Measurements from ENCODE around the gene ZBTB49. TPM values are rescaled to one million over a fixed set of nuclear protein-coding genes. Genes with fewer than 3 reads are reported as not detected.
A peak's percentile ranks its signal among the peaks of the same experiment; 100 is the strongest.
"Not testable (repeated sequence)": the region's sequence is repeated elsewhere in the genome, so short reads cannot be mapped to it uniquely, and the experiment has no call there.

ZBTB49 gene, protein sequence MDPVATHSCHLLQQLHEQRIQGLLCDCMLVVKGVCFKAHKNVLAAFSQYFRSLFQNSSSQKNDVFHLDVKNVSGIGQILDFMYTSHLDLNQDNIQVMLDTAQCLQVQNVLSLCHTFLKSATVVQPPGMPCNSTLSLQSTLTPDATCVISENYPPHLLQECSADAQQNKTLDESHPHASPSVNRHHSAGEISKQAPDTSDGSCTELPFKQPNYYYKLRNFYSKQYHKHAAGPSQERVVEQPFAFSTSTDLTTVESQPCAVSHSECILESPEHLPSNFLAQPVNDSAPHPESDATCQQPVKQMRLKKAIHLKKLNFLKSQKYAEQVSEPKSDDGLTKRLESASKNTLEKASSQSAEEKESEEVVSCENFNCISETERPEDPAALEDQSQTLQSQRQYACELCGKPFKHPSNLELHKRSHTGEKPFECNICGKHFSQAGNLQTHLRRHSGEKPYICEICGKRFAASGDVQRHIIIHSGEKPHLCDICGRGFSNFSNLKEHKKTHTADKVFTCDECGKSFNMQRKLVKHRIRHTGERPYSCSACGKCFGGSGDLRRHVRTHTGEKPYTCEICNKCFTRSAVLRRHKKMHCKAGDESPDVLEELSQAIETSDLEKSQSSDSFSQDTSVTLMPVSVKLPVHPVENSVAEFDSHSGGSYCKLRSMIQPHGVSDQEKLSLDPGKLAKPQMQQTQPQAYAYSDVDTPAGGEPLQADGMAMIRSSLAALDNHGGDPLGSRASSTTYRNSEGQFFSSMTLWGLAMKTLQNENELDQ
- 3.1 and 3.9 TPM in 2 replicates for total RNA-seq

DNA sequence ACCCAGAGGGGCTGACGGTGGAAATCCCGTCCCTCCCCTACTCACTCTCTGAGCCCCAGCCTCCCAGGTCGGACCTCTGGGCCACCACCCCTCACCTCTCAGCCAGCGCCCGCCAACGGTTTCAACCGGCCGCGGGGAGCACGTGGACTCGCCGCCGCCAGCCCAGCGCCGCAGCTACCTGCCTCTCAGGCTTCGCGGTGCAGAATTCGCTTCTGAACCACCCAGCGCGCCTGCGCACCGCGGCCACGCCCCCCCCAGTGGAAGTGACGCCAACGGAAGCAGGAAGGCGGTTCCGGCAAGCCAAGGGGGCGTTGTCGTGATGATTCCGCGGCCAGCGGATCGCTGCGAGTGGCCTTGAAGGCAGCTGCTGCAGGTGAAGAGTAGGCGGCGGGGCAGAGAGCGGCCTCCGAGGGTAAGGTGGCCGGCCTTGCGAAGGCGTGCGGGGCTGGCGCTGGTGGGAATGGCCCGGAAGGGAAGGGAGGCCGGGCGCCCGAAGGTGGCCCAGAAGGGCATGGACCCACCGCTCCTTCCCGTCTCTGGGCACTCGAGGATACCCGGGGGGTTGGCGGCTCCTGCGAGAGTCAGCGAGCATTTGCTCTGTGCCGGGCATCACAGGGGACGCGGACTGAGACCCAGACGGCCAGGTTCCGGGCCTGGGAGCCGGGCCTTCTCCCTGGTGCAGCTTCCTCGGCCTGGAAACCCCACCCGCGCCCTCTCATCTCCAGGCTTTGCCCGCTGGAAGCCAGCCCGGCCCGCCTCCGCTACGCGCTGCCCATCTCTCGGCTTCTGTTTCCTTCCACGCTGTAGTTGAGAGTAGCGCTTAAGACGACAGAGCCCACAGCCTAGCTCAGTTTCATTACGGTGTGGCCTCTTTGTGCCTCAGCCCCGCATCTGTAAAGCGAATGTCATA, at the start of gene ZBTB49, which contains the start of gene LYAR:
Gene ZBTB49, plus strand, starts transcription at position 311 of the 910 bp plus-strand sequence. CDS start 9,695 bp downstream, outside the sequence.
Gene LYAR, minus strand, starts transcription at position 214 of the 910 bp plus-strand sequence. CDS start 6,412 bp downstream, outside the sequence.
- no peak for FAIRE-seq
- H3K27me3 ChIP-seq (ENCODE audit: control insufficient read depth, insufficient read depth, low read length): no peaks in the 10 kb centered on the region
- peaks cover 7% of the 10 kb centered on the region for H3K36me3 ChIP-seq (ENCODE audit: control insufficient read depth, insufficient read depth, low read length)
- DNase-seq (ENCODE audit: low read depth): peak; percentile 83
- TF ChIP-seq, protein P1, sequence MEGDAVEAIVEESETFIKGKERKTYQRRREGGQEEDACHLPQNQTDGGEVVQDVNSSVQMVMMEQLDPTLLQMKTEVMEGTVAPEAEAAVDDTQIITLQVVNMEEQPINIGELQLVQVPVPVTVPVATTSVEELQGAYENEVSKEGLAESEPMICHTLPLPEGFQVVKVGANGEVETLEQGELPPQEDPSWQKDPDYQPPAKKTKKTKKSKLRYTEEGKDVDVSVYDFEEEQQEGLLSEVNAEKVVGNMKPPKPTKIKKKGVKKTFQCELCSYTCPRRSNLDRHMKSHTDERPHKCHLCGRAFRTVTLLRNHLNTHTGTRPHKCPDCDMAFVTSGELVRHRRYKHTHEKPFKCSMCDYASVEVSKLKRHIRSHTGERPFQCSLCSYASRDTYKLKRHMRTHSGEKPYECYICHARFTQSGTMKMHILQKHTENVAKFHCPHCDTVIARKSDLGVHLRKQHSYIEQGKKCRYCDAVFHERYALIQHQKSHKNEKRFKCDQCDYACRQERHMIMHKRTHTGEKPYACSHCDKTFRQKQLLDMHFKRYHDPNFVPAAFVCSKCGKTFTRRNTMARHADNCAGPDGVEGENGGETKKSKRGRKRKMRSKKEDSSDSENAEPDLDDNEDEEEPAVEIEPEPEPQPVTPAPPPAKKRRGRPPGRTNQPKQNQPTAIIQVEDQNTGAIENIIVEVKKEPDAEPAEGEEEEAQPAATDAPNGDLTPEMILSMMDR (IDR thresholded peaks at IDR 0.05; ENCODE audit: insufficient read depth, low read length, severe bottlenecking): no peak
- peak within 1 kb of the TSS; percentile 90 for H3K4me3 ChIP-seq (ENCODE audit: low read depth, low read length)

DNA sequence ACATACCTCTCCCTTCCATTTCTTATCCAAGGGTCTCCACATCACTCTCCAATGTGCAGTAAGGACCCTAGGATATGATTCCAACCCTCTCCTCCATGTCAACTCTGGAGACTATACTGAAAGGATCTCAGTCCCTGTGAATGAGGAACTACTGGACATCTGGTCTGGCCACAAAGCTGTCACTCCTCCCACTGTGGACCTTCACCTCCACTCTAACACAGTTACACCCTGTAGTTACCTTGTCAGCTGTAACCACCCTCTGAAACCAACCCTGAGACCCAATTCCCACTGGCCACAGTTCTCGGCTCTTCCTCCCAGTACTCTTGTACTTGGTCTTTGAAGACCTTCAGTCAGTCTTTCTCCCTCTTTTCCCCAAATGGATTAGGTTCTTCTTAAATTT, 44.9 kb upstream of the ZBTB49 start:
- H3K27me3 ChIP-seq (ENCODE audit: control insufficient read depth, insufficient read depth, low read length): no peaks in the 10 kb centered on the region
- H3K4me3 ChIP-seq (ENCODE audit: low read depth, low read length): no peak overlapping the region
- FAIRE-seq: no peak
- peaks cover 7% of the 10 kb centered on the region for H3K36me3 ChIP-seq (ENCODE audit: control insufficient read depth, insufficient read depth, low read length)
- TF ChIP-seq, protein P1 (IDR thresholded peaks at IDR 0.05; ENCODE audit: insufficient read depth, low read length, severe bottlenecking): no peak
- DNase-seq (ENCODE audit: low read depth): no peak

DNA sequence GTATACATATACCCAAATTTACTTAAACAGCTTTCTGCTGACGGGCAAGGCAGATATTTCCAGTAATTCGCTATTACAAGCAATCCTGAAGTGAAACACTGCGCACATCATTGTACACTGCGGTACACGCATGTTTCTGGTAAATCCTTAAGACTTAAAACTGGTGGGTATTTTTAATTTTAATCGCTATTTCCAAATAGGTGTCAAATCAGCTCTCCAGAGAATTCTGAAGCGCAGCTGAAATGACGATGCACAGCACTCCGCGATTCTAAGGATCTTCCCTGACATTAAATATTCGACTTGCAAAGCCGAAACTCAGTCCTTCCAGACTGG, 42.4 kb upstream of the ZBTB49 start:
- FAIRE-seq: no peak
- peak; percentile 26 for DNase-seq (ENCODE audit: low read depth)
- Histone ChIP-seq H3K36me3 (ENCODE audit: control insufficient read depth, insufficient read depth, low read length) (peaks cover 7% of the 10 kb centered on the region), H3K4me3 (ENCODE audit: low read depth, low read length) (peak overlapping the region; percentile 81), H3K27me3 (ENCODE audit: control insufficient read depth, insufficient read depth, low read length) (no peaks in the 10 kb centered on the region)
- TF ChIP-seq, protein P1 (IDR thresholded peaks at IDR 0.05; ENCODE audit: insufficient read depth, low read length, severe bottlenecking): no peak

DNA sequence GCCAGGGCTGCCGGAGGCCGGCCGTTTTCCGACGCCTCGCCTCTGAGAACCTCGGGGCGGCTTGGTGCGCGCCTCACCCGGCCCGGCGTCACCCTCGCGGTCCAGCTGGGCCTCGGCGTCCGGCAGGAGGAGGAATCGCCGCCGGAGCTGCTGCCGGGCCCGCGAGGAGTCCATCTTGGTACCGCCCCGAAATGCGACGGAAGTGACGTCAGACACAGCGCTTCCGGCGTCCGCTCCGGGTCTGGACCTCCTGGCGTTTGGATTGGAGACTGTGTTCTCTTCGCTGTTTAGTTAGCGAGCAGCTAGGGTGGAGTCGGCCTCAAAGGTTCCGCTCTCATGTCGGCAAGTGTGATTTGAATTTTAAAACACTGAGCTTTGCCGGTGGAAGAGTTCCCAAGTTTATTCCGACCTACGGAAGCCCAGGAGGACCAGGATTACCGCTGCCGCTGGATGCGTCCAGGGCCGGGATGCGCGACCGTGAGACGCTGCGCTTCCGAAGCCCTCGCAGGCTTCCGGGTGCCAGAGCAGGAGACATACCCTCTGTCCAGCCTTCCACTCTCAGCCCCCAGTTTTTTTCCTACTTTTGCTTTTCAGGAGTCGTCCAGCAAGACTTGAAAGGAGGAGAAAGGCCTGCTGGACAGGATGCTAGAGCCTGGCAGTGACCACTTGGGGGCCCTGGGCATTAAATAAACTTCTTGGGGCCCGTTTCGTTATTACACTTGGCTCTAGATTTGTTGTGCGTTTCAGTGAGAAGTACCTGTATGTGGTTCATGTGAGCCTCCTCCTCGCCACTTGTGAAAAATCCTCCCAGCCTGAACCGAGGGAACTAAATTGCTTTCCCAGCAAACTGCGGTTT, 41.8 kb upstream of the ZBTB49 start, which contains the start of gene TMEM128:
Gene TMEM128, minus strand, starts transcription at position 195 of the 856 bp plus-strand sequence. Its CDS starts 21 bp downstream, at position 174.
- H3K36me3 ChIP-seq (ENCODE audit: control insufficient read depth, insufficient read depth, low read length): peaks cover 7% of the 10 kb centered on the region
- peak; percentile 82 for DNase-seq (ENCODE audit: low read depth)
- H3K4me3 ChIP-seq (ENCODE audit: low read depth, low read length): peak within 1 kb of the TSS; percentile 81
- TF ChIP-seq, protein P1 (IDR thresholded peaks at IDR 0.05; ENCODE audit: insufficient read depth, low read length, severe bottlenecking): peak; percentile 23
- H3K27me3 ChIP-seq (ENCODE audit: control insufficient read depth, insufficient read depth, low read length): no peaks in the 10 kb centered on the region
- no peak for FAIRE-seq

DNA sequence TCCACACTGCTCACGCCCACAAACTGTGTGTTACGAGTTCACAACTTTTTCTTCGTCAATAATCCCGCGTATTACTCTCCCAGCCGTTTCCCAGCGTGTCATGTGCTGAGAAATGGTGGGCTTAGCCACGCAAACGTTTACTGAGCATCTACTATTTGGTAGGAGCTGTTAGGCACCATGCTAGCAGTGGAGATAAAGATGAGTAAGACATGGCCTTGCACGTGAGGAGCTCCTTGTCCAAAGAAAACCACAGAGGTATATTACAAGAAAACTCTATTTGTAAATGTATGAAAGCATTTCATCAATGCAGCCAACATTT, 41.2 kb upstream of the ZBTB49 start:
- FAIRE-seq (no peak), DNase-seq (ENCODE audit: low read depth) (no peak)
- Histone ChIP-seq H3K27me3 (ENCODE audit: control insufficient read depth, insufficient read depth, low read length) (no peaks in the 10 kb centered on the region), H3K4me3 (ENCODE audit: low read depth, low read length) (peak overlapping the region; percentile 81), H3K36me3 (ENCODE audit: control insufficient read depth, insufficient read depth, low read length) (peaks cover 4% of the 10 kb centered on the region)
- TF ChIP-seq, protein P1 (IDR thresholded peaks at IDR 0.05; ENCODE audit: insufficient read depth, low read length, severe bottlenecking): no peak

DNA sequence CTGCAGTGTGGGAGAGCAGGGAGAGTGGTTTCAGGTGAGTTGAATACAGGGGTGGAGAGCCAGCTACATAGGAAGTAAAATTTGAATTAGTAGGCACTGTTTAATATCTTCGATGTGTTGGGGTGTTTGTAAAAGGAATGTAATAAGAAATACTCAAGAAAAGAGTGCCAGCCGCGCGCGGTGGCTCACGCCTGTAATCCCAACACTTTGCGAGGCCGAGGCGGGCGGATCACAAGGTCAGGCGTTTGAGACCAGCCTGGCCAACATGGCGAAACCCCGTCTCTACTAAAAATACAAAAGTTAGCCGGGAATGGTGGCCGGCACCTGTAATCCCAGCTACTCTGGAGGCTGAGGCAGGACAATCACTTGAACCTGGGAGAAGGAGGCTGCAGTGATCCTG, 40.7 kb upstream of the ZBTB49 start:
- not testable (repeated sequence) for DNase-seq (ENCODE audit: low read depth); H3K36me3 ChIP-seq (ENCODE audit: control insufficient read depth, insufficient read depth, low read length); H3K27me3 ChIP-seq (ENCODE audit: control insufficient read depth, insufficient read depth, low read length); FAIRE-seq; H3K4me3 ChIP-seq (ENCODE audit: low read depth, low read length)

Data from bronchial epithelial cell (primary cell).